WTC11 (cell line): Measurements from ENCODE around the gene NUP155. TPM values are rescaled to one million over a fixed set of nuclear protein-coding genes. Genes with fewer than 3 reads are reported as not detected.

ENCODE experiments used
- ATAC-seq: fragments of 200-7000 bp; cut with Tn5 transposase; 2 replicates; pipeline ENCODE4 v1.10.0; 2021; ENCODE audit warnings: mild to moderate bottlenecking, moderate library complexity
- CTCF ChIA-PET: fragments of 300-600 bp; sonication (Branson Sonifier 250); formaldehyde crosslinking; loops from one replicate; lab custom pipeline; 2021; ENCODE audit warnings: antibody characterized with exemption; lab: Charles Lee
- POLR2A ChIA-PET: fragments of 350-600 bp; sonication (Branson Sonifier 250); formaldehyde crosslinking; loops from one replicate; lab custom pipeline; 2021; ENCODE audit warnings: antibody characterized with exemption; lab: Charles Lee
- DNase-seq: peaks from one replicate; pipeline ENCODE4 v3.0.0; 2021; ENCODE audit warnings: low spot score
- H3K27ac Mint-ChIP-seq: 2 replicates; pipeline ENCODE4 v1.8.0; 2021; ENCODE audit warnings: mixed read lengths
- H3K27me3 Mint-ChIP-seq: 2 replicates; pipeline ENCODE4 v1.8.0; 2021; ENCODE audit warnings: low read depth, mild to moderate bottlenecking, moderate library complexity, mixed read lengths
- H3K36me3 Mint-ChIP-seq: 2 replicates; pipeline ENCODE4 v1.8.0; 2021; ENCODE audit warnings: mixed read lengths
- H3K4me1 Mint-ChIP-seq: 2 replicates; pipeline ENCODE4 v1.8.0; 2022; ENCODE audit warnings: mixed read lengths
- H3K4me3 Mint-ChIP-seq: 2 replicates; pipeline ENCODE4 v1.8.0; 2021; ENCODE audit warnings: mild to moderate bottlenecking, moderate library complexity, mixed read lengths
- H3K9me3 Mint-ChIP-seq: 2 replicates; pipeline ENCODE4 v1.8.0; 2021; ENCODE audit warnings: mixed read lengths
- CBFB ChIP-seq: sonication (generic); formaldehyde crosslinking; IDR thresholded peaks from 2 replicates; pipeline ENCODE4 v1.8.1; 2022; ENCODE audit warnings: mild to moderate bottlenecking, low read depth, missing genetic modification reagents
- CREM ChIP-seq: sonication (generic); formaldehyde crosslinking; IDR thresholded peaks from 2 replicates; pipeline ENCODE4 v1.8.1; 2022; ENCODE audit warnings: mild to moderate bottlenecking, missing genetic modification reagents, moderate library complexity
- ESRRA ChIP-seq: sonication (generic); formaldehyde crosslinking; IDR thresholded peaks from 2 replicates; pipeline ENCODE4 v1.8.1; 2022; ENCODE audit warnings: mild to moderate bottlenecking, missing genetic modification reagents, borderline replicate concordance
- FOXP1 ChIP-seq: sonication (generic); formaldehyde crosslinking; IDR thresholded peaks from 2 replicates; pipeline ENCODE4 v1.8.0; 2022; ENCODE audit warnings: missing genetic modification reagents, mild to moderate bottlenecking, moderate library complexity, borderline replicate concordance
- IRF2 ChIP-seq: sonication (generic); formaldehyde crosslinking; IDR thresholded peaks from 2 replicates; pipeline ENCODE4 v1.8.0; 2022; ENCODE audit warnings: low read depth, missing genetic modification reagents, borderline replicate concordance
- JUN ChIP-seq: sonication (generic); formaldehyde crosslinking; IDR thresholded peaks from 2 replicates; pipeline ENCODE4 v1.8.0; 2023; ENCODE audit warnings: mild to moderate bottlenecking, missing genetic modification reagents
- MAX ChIP-seq: sonication (generic); formaldehyde crosslinking; IDR thresholded peaks from 2 replicates; pipeline ENCODE4 v1.8.0; 2022; ENCODE audit warnings: mild to moderate bottlenecking, missing genetic modification reagents
- MLX ChIP-seq: sonication (generic); formaldehyde crosslinking; IDR thresholded peaks from 2 replicates; pipeline ENCODE4 v1.8.1; 2023; ENCODE audit warnings: mild to moderate bottlenecking, missing genetic modification reagents, moderate library complexity
- MYBL2 ChIP-seq: sonication (generic); formaldehyde crosslinking; IDR thresholded peaks from 2 replicates; pipeline ENCODE4 v1.8.1; 2023; ENCODE audit warnings: mild to moderate bottlenecking, moderate library complexity, missing genetic modification reagents
- NFE2L1 ChIP-seq: sonication (generic); formaldehyde crosslinking; IDR thresholded peaks from 2 replicates; pipeline ENCODE4 v1.8.1; 2023; ENCODE audit warnings: missing genetic modification reagents
- NR1H2 ChIP-seq: sonication (generic); formaldehyde crosslinking; IDR thresholded peaks from 2 replicates; pipeline ENCODE4 v1.9.0; 2021; ENCODE audit warnings: mild to moderate bottlenecking, moderate library complexity, missing genetic modification reagents
- NR2C2 ChIP-seq: sonication (generic); formaldehyde crosslinking; IDR thresholded peaks from 2 replicates; pipeline ENCODE4 v1.8.0; 2022; ENCODE audit warnings: mild to moderate bottlenecking, missing genetic modification reagents
- NR3C1 ChIP-seq: sonication (generic); formaldehyde crosslinking; conservative IDR thresholded peaks from 2 replicates; pipeline ENCODE4 v1.8.1; 2023; ENCODE audit warnings: low read depth, mild to moderate bottlenecking, missing genetic modification reagents
- RELA ChIP-seq: sonication (generic); formaldehyde crosslinking; IDR thresholded peaks from 2 replicates; pipeline ENCODE4 v1.8.1; 2022; ENCODE audit warnings: missing genetic modification reagents, mild to moderate bottlenecking, borderline replicate concordance
- SMAD4 ChIP-seq: sonication (generic); formaldehyde crosslinking; IDR thresholded peaks from 2 replicates; pipeline ENCODE4 v1.8.0; 2022; ENCODE audit warnings: mild to moderate bottlenecking, missing genetic modification reagents
- SOX15 ChIP-seq: fragments of 250-450 bp; sonication (Bioruptor Pico); IDR thresholded peaks from 2 replicates; pipeline ENCODE4 v1.9.0; 2021; ENCODE audit warnings: mild to moderate bottlenecking
- SP1 ChIP-seq: sonication (generic); formaldehyde crosslinking; conservative IDR thresholded peaks from 2 replicates; pipeline ENCODE4 v1.8.1; 2022; ENCODE audit warnings: missing genetic modification reagents
- STAT6 ChIP-seq: sonication (generic); formaldehyde crosslinking; conservative IDR thresholded peaks from 2 replicates; pipeline ENCODE4 v1.8.1; 2023; ENCODE audit warnings: mild to moderate bottlenecking, low read depth, missing genetic modification reagents, moderate library complexity
- ZBTB21 ChIP-seq: sonication (generic); formaldehyde crosslinking; IDR thresholded peaks from 2 replicates; pipeline ENCODE4 v1.8.1; 2023; ENCODE audit warnings: mild to moderate bottlenecking, missing genetic modification reagents, borderline replicate concordance
- ZNF121 ChIP-seq: sonication (generic); formaldehyde crosslinking; IDR thresholded peaks from 2 replicates; pipeline ENCODE4 v1.8.0; 2023; ENCODE audit warnings: missing genetic modification reagents
- ZNF263 ChIP-seq: sonication (generic); formaldehyde crosslinking; IDR thresholded peaks from 2 replicates; pipeline ENCODE4 v1.8.1; 2022; ENCODE audit warnings: low read depth, mild to moderate bottlenecking, moderate library complexity, missing genetic modification reagents
- total RNA-seq: library from RNA; stranded (reverse); gene quantifications from 3 replicates; pipeline ENCODE4 v1.2.3, GENCODE V29; 2021
- TF ChIP-seq, protein P1 (sequence below): sonication (generic); formaldehyde crosslinking; IDR thresholded peaks from 2 replicates; pipeline ENCODE4 v1.8.1; 2023; ENCODE audit warnings: mild to moderate bottlenecking, missing genetic modification reagents, borderline replicate concordance
- TF ChIP-seq, protein P2 (sequence below): sonication (generic); formaldehyde crosslinking; IDR thresholded peaks from 2 replicates; pipeline ENCODE4 v1.8.0; 2023; ENCODE audit warnings: missing genetic modification reagents

Gene NUP155
- total RNA-seq, 1 experiment from 2014 or later: 92.1 TPM

GRCh38 chr5:37396352-37396751, 25.4 kb upstream of the NUP155 start (continued):
- TF ChIP-seq, protein P1, sequence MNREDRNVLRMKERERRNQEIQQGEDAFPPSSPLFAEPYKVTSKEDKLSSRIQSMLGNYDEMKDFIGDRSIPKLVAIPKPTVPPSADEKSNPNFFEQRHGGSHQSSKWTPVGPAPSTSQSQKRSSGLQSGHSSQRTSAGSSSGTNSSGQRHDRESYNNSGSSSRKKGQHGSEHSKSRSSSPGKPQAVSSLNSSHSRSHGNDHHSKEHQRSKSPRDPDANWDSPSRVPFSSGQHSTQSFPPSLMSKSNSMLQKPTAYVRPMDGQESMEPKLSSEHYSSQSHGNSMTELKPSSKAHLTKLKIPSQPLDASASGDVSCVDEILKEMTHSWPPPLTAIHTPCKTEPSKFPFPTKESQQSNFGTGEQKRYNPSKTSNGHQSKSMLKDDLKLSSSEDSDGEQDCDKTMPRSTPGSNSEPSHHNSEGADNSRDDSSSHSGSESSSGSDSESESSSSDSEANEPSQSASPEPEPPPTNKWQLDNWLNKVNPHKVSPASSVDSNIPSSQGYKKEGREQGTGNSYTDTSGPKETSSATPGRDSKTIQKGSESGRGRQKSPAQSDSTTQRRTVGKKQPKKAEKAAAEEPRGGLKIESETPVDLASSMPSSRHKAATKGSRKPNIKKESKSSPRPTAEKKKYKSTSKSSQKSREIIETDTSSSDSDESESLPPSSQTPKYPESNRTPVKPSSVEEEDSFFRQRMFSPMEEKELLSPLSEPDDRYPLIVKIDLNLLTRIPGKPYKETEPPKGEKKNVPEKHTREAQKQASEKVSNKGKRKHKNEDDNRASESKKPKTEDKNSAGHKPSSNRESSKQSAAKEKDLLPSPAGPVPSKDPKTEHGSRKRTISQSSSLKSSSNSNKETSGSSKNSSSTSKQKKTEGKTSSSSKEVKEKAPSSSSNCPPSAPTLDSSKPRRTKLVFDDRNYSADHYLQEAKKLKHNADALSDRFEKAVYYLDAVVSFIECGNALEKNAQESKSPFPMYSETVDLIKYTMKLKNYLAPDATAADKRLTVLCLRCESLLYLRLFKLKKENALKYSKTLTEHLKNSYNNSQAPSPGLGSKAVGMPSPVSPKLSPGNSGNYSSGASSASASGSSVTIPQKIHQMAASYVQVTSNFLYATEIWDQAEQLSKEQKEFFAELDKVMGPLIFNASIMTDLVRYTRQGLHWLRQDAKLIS (CRISPR knock-in tag): no peak
- no peak for TF ChIP-seq SOX15 (CRISPR knock-in tag)
- TF ChIP-seq MYBL2 (CRISPR knock-in tag): no peak

DNA sequence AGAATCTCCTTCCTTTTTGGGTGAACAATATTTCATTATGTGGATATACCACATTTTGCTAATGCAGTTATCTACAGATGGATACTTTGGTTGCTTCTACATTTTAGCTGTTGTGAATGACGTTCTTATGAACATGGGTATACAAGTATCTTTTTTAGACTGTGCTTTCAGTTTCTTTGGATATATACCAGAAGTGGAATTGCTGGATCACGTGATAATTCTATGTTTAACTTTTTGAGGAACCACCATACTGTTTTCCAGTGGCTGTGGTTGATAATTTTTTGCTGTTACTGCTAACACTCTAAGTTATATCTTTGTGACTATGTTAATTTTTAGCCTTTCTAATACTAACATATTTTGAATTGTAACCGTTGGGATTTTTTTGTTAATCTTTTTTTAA, 20.7 kb upstream of the NUP155 start:
- Mint-ChIP-seq H3K36me3 (peaks cover 13% of the 10 kb centered on the region), H3K4me1 (no peaks in the 10 kb centered on the region), H3K27me3 (no peaks in the 10 kb centered on the region), H3K9me3 (no peaks in the 10 kb centered on the region), H3K27ac (no peak overlapping the region), H3K4me3 (no peak overlapping the region)
- POLR2A ChIA-PET: no interaction called here
- CTCF ChIA-PET: no interaction called here
- DNase-seq (no peak), ATAC-seq (no peak)
- TF ChIP-seq MLX (CRISPR knock-in tag) (no peak), CREM (no peak), NR3C1 (CRISPR knock-in tag) (no peak), FOXP1 (CRISPR knock-in tag) (no peak), ZBTB21 (no peak), NR1H2 (CRISPR knock-in tag) (no peak), NR2C2 (CRISPR knock-in tag) (no peak), NFE2L1 (CRISPR knock-in tag) (no peak), SMAD4 (CRISPR knock-in tag) (no peak), RELA (CRISPR knock-in tag) (no peak), IRF2 (CRISPR knock-in tag) (no peak), CBFB (CRISPR knock-in tag) (no peak), MAX (CRISPR knock-in tag) (no peak), SP1 (no peak), STAT6 (CRISPR knock-in tag) (no peak), ZNF263 (CRISPR knock-in tag) (no peak), ZNF121 (CRISPR knock-in tag) (no peak), JUN (no peak), ESRRA (CRISPR knock-in tag) (no peak)
- TF ChIP-seq, protein P2, sequence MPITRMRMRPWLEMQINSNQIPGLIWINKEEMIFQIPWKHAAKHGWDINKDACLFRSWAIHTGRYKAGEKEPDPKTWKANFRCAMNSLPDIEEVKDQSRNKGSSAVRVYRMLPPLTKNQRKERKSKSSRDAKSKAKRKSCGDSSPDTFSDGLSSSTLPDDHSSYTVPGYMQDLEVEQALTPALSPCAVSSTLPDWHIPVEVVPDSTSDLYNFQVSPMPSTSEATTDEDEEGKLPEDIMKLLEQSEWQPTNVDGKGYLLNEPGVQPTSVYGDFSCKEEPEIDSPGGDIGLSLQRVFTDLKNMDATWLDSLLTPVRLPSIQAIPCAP (CRISPR knock-in tag): no peak
